ENCODE results near the gene MRTFA.

MRTFA gene

DNA sequence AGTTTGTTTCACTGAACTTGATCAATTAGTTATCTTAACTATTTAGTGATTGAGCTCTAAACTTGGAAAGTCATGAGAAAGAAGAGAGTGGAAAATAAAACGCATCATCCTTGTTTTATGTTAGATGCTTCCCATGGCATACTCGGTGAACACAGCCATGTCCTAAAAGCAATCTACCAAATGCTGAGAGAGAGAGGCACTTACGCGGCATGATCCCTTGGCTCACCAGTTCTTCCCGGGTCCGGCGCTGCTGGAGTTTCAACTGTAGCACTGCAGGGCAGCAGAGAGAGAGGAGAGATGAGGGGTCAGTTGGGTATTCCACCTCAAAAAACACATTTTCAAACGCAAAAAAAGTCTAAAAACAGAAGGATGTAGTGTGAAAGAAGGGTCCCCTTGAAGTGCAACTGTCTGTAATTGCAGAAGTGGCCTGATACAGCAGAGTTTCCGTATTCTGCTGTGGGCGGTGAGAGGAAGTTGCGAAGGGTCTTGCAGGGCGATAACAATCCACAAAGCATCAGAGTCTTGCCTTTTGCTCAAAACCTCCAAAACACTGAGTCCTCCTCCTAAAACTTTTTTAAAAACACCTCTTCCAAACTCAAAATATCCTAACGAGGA is 173.4 kb downstream of the MRTFA start:
- TF ChIP-seq, protein P1, sequence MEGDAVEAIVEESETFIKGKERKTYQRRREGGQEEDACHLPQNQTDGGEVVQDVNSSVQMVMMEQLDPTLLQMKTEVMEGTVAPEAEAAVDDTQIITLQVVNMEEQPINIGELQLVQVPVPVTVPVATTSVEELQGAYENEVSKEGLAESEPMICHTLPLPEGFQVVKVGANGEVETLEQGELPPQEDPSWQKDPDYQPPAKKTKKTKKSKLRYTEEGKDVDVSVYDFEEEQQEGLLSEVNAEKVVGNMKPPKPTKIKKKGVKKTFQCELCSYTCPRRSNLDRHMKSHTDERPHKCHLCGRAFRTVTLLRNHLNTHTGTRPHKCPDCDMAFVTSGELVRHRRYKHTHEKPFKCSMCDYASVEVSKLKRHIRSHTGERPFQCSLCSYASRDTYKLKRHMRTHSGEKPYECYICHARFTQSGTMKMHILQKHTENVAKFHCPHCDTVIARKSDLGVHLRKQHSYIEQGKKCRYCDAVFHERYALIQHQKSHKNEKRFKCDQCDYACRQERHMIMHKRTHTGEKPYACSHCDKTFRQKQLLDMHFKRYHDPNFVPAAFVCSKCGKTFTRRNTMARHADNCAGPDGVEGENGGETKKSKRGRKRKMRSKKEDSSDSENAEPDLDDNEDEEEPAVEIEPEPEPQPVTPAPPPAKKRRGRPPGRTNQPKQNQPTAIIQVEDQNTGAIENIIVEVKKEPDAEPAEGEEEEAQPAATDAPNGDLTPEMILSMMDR (conservative IDR thresholded peaks at IDR 0.05): no peak
- no peak overlapping the region for H3K27ac ChIP-seq

DNA sequence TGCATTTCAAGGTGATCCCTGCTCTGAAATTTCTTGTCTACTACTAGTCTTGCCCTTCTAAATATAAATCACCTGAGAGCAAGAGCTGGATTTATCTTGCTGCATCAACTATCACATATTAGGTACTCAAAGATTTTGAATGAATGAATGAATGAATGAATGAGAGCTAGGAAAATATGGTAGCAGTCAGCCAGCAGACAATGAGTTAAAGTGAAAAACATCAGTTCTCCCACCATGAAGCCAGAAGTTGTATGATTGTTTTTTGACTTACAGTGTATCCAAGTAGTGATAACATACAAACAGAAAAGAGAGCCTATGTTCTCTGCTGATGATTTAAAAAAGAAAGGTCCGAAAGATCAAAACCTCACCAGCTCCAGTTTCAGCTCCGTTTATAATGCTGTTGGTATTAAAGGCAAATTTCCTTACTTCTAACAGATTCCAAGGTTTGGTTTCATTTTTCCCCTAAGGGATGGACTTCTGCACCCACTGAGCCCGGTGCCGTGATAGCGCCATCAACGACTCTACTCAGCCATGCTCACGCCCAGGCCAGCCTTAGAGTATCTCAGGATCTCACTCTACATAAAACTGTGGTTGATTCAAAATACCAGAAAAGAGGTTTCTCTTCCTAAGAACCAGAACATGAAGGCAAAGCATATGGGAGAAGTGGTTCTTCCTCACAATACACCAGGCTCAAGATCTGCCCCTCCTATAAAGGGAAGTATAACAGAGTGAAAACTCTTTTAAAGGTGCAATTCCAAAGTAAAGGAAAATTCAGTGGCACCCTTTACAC is 174.1 kb downstream of the MRTFA start:
- TF ChIP-seq, protein P1 (conservative IDR thresholded peaks at IDR 0.05): no peak
- H3K27ac ChIP-seq: no peak overlapping the region

DNA sequence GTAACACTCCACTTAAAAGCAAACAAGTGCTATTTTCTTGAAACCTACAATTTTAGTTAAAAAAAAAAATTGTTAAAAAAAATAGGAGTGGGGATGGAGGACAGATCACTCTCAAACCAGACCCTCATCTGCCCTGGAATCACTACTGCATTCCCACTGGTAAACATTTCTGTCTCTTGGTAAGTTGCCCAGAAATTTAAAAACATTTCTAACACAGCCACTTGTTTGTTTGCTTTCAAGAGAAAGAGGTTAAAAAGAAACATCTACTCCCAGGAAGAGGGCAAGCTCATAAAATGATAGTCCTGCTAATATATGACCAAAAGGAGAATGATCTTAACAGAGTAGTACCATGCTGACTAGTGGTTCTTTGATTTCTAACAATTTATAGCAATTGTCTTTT is 182.8 kb downstream of the MRTFA start:
- H3K27ac ChIP-seq: peak overlapping the region; percentile 14; the same call in 1 of the 2 replicates

DNA sequence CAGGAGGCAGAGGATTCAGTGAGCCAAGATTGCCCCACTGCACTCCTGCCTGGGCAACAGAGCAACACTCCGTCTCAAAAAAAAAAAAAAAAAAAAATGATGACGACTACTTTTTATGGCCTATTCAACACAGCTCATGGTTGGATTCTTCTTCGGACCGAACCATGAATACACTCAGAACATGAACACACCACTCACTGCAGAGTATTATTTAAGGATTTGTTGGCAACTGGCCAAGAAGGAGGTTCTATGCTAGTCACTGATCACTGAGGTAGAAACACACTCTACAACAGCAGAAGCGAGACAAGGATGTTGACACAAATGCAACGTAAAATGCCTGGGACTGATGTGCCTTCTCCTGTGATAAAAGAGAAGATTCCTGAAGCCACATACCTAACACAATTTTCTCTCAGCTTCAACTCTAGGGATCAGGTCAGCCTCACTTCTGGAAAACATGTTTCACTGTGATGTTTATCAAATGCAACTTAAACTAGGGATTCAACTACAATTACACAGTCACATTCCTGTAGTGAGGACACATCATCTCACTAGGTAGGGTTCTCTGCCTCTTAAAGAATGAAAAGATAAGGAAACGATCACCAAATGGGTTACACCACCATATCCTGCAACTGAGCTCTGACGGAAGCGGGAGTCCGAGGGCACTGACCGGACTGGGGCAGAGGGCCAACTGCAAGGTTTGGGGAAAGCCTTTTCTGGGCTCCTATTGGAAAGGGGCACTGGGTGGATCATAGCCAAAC is 183.6 kb downstream of the MRTFA start:
- H3K27ac ChIP-seq: peak overlapping the region; percentile 14; the same call in 1 of the 2 replicates
- TF ChIP-seq, protein P1 (conservative IDR thresholded peaks at IDR 0.05): no peak

More for the DNA sequence above, 182.8 kb downstream of the MRTFA start:
- TF ChIP-seq, protein P1 (conservative IDR thresholded peaks at IDR 0.05): no peak

DNA sequence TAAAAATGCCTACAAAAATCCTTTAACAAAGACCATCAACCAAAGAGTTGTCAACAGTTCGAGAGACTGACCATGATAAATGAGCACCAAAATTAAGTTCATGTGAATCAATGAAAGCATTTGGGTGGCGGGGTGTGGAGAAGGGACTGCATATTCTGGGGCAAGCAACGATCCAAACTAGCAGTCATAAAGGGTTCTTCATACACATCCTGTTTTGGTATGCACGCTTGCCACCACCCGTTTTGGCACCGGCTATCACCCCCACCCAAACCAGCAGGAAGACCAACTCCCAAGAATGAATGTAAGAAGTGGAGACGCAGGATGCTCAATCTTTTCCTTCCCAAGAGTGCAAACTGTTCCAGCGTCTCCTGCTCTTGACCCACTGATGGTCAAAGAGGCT is 185.3 kb downstream of the MRTFA start:
- TF ChIP-seq, protein P1 (conservative IDR thresholded peaks at IDR 0.05): no peak
- H3K27ac ChIP-seq: no peak overlapping the region

DNA sequence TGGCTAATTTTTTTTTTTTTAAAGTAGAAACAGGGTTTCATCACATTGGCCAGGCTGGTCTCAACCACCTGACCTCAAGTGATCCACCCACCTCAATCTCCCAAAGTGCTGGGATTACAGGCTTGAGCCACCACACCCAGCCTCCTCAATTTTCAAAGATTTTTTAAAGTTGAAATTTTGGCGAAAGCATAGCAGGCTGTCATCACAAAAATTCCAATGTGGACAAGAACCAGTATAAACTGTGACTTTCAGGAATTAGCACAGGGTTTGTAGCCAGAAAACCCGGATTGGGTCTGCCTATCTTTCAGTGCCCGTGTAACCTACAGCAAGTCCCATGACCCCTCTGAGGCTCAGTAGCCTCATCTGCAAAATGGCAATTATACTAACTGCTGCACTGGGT is 185.9 kb downstream of the MRTFA start:
- no peak overlapping the region for H3K27ac ChIP-seq

More for the DNA sequence above, 185.9 kb downstream of the MRTFA start:
- TF ChIP-seq, protein P1 (conservative IDR thresholded peaks at IDR 0.05): no peak

All from VCaP (cell line).